GM19468 (cell line): Measurements from ENCODE around the gene TTC31.

Experiments used
- ATAC-seq: cut with Tn5 transposase; IDR thresholded peaks from one replicate; pipeline ENCODE4 v1.9.1; 2021; ENCODE audit warnings: mild to moderate bottlenecking, moderate library complexity, moderate number of reproducible peaks; ENCODE audit not compliant: unreplicated experiment; ENCODE audit errors: extremely low read depth

Gene TTC31

GRCh38 chr2:74516650-74517049, 33.8 kb downstream of the TTC31 start:
- ATAC-seq, result no peak

GRCh38 chr2:74522516-74522915, 39.6 kb downstream of the TTC31 start:
- no peak for ATAC-seq

- ATAC-seq, result no peak
Observed at GRCh38 chr2:74524005-74524404, 41.1 kb downstream of the TTC31 start.

DNA sequence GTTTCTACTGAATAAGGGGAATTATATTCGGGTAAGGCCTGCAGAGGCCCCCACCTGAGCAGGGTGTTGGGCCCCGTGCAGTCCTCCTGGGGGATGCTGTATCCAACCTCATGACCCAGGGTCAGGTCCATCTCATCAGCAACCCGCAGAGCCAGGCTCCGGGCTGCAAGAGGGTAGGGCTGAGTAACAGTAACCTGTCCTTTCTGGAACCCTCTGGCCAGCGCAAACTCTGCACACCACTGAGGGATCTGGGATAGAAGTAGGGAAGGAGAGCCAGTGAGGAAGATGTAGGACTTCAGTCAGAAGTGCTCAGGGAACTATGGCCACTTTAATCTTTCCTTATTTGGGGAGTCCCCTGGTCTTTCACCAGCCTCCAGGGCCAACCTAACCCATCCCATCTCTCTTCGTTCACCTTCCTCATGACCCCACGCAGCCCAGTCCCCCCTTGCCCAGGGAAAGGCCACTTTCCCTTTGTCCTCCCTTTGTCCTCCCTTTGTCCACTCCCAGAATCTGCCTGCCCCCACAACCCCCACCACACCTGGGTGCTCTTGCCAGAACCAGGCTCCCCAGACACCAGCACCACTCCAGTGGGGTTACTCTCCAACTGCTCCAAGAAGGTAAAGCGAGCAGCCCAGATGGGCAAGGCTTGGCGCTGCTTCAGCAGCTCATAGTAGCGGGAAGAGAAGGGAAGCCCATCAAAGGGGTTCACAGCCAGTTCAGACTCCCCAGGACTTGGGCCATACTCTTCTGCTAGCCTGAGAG, 42.3 kb downstream of the TTC31 start:
- no peak for ATAC-seq

DNA sequence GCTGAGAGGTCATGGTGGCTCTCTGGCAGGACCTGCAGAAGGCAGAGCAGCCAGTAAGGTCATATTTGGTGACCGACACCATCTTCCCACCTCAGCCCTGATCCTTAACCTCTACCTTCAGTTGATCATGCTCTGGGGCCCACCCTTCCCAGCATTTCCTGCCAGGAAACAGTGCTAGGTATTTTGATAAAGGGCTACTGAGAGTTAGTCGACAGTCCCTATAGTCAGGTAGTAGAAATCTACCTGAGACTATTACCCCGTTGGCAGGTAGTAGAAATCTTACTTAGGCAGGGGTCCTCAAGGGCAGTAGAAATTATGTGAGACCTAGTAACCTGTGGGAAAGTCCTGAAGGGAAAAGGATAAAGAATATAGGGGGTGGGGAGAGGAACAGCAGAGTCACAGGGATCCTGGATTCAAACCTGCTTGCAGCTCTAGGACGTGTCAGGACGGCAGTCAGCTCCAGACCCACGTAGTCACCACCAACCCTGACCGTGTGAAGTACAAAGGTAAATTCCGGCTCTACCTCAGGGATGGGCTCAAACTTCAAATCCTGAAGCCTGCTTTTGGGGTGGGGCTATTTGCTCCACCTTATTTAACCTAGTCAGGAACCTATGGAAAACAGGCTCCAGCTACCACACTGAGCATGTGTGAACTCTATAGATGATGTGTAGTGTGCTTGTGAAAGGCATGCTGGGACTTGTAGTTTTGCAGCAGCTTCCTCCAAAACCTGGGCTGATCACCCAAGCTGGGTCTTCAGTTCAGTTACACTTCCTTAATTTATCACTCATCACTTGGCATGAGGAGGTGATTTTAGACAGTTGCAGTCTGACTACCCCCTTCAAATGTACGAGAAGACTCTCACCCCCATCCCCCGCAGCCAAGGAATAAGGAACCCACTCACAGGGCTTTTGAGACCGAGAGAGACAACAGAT, 43.1 kb downstream of the TTC31 start, which contains the start of gene DQX1:
Gene DQX1, minus strand, starts transcription at position 515 of the 932 bp plus-strand sequence. Its CDS starts 502 bp downstream, at position 13.
- ATAC-seq, result no peak

DNA sequence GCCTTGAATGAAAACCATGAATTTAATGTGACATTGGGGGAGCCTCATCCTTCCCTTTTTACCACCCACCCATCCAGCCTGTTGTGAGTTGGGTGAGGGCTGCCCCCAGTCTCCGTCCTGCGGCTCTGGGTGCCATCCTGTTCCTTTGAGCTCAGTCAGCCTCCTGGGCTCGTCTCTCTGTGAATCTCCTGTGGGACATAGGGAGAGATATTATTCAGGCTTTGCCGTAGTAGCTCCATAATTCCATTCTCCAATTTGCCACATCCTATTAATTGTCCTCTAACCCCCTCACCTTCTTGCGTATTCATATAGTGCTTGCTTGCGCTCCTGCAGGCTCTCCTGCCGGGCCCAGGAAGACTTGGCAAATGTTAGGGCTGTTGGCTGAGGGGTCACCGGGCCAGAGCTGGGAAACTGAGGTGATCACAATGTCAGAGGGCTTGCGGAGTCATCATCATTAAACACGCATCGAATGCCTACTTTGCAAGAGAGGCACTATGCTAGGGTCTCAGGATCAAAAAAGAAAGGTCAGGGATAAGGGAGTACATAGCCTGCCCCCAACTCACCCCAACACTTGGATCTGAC, 43.9 kb downstream of the TTC31 start:
- no peak for ATAC-seq

GRCh38 chr2:74527741-74528140, 44.9 kb downstream of the TTC31 start:
- ATAC-seq, result no peak

DNA sequence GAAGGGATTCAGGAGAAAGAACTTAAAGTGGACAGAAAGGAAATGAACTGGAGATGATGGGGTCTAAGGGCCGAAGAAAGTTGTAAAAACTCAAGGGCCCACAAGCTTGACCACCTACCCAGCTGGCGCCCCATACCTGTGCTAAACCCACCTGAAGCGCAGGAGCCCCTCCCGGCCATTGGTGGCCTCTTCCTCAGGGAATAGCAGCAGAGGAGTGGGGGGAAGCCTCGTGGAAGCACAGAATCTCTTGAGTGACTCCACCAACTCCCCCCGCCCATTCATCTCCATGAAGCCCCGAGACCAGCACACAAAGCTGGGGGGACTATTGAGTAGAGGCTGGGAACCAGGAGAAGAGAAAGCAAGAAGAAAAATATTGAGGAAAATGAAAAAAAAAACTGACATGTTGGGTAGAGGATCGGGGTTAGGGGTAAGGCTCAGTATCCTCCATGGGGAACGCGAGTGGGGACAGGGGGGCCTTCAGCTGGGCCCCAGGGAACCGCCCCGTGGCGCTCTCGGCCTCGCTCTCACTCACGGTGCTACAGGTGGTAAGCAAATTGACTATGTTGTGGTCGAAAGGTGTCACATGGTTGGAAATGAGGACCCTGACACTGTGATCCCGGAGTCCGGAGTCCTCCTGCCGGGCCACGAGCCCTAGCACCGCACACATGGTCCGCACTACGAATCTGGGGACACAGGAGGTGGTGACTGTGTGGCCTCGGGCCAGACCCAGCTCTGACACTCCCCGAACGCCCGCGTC, 45.9 kb downstream of the TTC31 start:
- ATAC-seq, result no peak

- peak; percentile 89 for ATAC-seq
Observed at GRCh38 chr2:74529357-74530238, 46.7 kb downstream of the TTC31 start, which contains the start of the genes AUP1 and HTRA2. TSS of gene AUP1 (minus strand) at chr2:74529706. CDS start at chr2:74529629, 77 bp downstream. TSS of gene HTRA2 (plus strand) at chr2:74529933. CDS start at chr2:74530007, 74 bp downstream.

- no peak for ATAC-seq
Observed at GRCh38 chr2:74530239-74531187, 47.6 kb downstream of the TTC31 start.

DNA sequence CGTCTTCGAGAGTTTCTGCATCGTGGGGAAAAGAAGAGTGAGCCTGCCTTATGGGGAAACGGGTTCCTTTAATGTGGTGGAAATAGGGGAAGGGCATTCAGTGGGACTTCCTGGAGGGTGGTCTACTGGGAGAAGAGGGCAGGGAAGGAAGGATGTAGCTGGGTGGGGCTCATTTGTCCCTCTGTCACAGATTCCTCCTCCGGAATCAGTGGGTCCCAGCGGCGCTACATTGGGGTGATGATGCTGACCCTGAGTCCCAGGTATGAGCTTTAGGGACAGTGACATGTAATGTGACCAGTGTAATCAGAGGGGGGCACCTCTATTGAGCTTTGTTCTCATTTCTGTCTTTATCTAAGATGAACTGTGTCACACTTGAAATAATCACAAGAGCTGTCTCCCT, 48.8 kb downstream of the TTC31 start:
- no peak for ATAC-seq

DNA sequence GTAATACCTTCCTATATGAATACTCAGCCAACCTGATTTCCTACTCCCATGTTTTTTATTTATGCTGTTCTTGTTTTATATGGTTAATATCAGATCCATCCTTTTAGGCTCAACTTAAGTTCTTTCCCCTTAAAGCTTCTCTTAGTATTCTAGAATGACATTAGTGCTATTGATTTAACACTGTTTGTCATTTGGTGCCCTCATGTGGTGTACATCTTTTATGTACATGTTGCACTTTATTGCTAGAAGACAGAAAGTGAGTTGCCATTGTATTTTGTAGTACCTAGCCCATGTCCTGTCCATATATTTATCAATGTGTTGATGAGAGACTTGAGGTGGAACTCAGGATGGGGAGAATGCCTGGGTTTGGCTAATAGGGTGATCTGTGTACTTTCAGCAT, 49.3 kb downstream of the TTC31 start:
- no peak for ATAC-seq

DNA sequence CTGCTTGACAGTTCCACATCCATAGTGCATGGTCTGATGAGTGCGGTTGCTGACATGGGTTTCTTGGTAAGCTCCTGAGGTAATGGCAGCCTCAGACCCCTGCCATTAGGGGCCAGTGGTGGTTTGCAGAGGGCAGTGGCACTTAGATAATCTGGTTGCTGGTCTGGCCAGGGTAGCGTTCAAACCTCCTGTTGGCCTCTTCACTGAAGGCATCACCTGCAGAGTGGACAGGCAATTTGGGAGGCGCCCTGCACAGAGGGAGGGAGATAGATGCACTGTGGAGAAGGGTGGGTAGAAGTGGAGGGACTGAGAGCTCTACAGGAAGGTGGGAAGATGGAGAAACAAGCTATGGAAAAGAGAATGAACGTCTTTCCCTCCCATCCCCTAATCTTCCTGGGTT, 50.6 kb downstream of the TTC31 start:
- ATAC-seq, result no peak

GRCh38 chr2:74534411-74534810, 51.5 kb downstream of the TTC31 start:
- ATAC-seq, result no peak

- ATAC-seq, result no peak
Observed at GRCh38 chr2:74535440-74535965, 52.6 kb downstream of the TTC31 start.

DNA sequence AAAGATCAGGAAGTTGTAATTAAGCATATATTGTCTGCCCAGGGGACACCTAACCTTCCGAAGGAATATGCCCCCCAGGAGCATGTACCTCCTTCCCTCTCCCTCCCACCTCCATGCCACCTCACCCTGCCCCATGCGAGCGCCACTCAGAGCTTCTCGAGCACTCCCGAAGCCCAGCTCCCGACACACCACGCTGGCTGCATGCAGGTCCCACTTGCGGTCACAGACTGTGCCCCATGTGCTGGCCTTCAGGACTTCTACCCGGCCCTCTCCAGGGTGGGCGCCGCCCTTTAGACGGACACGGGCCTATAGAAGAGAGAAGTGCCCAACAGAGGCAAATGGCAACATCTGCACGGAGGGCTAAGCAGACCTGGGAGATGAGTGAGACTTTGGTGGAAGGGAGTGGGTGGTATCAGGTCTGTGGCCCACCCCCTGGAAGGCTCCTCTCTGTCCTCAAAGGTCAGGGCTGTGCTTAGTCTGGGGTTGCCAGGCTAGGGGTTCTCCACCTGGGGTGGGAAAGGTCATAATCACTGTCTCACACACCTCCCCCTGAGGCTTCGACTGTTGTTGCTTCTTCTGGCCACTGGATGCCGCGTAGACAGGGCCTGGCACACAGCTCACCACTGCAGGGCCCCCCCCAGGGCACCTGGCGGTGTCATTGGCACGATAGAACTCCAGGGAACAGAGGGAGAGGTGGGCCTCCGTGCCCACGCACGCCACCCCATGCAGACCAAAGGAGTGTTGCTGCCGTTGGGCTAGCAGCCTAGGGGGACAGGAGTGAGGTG, 53.5 kb downstream of the TTC31 start:
- no peak for ATAC-seq

GRCh38 chr2:74537140-74537539, 54.3 kb downstream of the TTC31 start:
- no peak for ATAC-seq
